NCI-H1436 (cell line): Measurements from ENCODE around the gene OMD.
A peak's percentile ranks its signal among the peaks of the same experiment; 100 is the strongest.

Source experiments
- DNase-seq: peaks from one replicate; lab custom pipeline; 2025; lab: John Stamatoyannopoulos, UW

OMD gene, protein sequence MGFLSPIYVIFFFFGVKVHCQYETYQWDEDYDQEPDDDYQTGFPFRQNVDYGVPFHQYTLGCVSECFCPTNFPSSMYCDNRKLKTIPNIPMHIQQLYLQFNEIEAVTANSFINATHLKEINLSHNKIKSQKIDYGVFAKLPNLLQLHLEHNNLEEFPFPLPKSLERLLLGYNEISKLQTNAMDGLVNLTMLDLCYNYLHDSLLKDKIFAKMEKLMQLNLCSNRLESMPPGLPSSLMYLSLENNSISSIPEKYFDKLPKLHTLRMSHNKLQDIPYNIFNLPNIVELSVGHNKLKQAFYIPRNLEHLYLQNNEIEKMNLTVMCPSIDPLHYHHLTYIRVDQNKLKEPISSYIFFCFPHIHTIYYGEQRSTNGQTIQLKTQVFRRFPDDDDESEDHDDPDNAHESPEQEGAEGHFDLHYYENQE

DNA sequence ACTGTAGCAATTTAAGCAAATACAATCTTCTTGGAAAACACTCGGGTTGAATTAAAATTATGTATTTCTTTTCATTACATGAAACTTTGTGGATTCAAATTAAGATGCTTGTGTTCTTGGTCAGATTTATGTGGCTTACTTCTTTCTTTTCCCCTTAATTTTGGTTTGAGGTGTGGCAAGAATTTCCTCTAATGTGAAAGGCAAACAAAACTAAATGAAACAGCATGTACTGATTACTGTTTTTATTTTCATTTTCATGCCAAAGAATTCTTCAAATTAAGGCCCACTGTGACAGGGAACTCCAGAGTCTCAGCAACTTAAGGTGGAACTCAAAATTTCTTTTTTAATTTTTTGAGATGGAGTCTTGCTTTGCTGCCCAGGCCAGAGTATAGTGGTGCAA, at the start of gene OMD:
Gene OMD, minus strand, starts transcription at position 132 of the 400 bp plus-strand sequence. CDS start 6,913 bp downstream, outside the sequence.
- DNase-seq: no peak

DNA sequence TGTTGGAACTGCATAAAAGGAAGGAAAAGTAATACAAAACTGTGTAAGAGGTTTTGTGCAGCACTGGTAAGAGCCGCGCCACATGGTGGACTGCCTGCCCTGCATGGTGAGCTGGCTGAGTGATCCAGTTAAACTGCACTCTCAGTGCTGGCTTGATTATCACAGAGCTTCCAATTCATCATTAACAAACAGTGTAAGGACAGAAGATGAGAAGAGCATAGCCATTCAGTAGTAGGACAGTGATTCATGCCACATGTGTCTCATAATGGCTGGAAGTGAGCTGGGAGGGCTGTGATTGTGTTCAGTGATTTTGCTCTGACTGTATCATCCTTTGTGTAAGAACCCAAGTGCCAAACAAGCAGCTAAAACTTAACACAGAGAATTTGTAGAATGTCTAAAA, 43.9 kb upstream of the OMD start:
- DNase-seq: no peak

DNA sequence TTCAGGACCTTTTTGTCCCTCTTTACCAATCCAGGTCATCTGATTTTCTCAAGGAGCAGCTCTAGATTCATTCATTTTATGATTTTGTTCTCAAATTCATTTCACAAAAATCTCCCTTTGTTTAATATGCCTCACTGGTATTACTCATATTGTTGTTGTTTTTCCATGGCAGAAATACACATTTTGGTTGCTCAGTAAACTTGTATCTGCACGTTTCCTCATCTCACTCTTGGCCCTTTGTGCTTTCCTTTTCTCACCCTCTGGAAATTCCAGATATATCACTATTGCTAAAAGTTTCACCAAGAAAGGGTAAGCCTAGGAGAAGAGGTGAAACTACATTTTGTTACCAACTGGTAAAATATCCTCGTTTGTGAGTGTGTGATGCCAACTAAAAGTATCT, 43.2 kb upstream of the OMD start:
- DNase-seq: no peak

DNA sequence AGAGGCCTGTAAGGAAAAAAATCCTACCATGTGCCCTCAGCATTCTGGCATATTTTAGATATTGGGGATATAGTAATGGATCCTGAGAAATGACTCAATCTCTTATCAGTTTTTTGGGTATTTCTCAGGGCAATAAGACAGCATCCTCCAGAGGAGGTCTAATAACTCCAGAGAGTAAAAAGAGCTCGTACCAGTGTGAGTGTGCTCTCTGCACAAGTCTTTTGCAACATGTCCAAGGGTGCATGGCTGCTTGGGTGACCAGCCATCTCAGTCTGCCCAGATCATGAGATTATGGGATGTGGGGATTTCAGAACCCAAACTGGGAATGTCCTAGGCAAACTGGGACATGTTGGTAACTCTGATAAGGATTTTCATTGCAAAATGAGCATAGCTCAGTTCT, 42.8 kb upstream of the OMD start:
- DNase-seq: no peak

DNA sequence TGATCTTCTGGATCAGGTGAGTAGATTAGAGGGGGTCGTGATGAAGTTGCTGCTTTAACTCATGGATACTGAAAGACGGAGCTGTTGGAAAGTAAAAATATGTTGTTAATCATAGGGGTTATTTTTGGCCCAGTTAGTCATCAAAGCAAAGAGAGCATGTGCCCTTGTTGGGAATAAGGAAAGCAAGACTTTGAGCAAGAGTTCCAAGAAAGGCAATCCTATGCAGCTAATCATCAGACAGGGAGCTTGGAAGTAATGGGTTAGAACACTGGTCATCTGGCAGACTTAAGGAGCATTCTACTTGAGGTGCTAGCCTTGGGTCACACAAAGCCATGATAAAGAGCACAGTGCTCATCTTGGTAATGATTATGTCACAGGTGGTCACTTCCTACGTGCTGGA, 39.7 kb upstream of the OMD start:
- DNase-seq: no peak

DNA sequence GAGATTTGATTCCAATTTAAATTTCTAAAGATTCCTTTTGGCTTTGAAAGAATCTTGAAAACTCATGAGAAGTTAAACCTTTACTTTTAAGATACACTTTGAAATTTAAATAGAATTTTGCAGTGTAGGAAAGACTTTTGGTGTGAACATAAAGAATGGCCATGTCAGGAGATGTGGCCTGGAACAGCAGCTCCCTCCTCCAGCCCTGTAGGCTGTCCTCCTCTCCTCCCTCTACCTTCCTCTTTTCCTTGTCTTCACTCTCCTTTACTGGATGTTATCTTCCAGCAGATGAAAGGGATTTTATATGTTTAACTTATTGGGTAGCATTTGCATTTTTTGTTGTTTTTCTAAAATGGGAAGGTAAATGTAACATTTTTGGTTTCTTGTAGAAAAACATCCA, 39.1 kb upstream of the OMD start:
- DNase-seq: no peak

DNA sequence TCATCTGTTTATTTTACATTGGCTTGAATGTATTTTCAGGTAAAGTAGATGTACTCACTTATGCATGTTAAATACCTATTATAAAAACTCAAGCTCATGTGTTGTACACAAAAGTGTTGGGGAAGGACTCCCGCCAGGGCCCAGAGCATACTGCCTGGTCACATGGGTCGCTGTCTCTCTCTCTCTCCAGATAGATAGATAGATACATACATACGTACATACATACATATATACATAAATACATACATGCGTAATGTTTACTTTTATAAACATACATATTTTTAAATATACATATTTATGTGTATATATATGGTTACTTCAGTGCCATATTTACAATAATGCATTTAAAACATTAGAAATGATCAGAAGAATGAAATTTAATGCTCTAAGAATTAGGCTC, 33.3 kb upstream of the OMD start:
- no peak for DNase-seq

DNA sequence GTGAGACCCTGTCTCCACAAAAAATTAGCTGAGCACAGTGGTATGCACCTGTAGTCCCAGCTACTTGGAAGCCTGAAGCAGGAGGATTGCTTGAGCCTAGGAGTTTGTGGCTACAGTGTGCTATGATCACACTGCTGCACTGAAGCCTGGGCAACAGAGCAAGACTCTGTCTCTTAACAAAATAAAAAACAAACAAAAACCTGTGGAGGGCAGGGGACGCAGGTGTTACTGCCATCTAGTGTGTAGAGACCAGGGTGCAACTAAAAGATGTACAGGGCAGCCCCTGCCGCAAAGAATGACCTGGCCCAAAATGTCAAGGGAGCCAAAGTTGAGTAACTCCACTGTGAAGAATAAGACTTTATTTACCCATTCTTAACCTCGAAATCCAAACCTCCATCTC, 30.9 kb upstream of the OMD start:
- no peak for DNase-seq

DNA sequence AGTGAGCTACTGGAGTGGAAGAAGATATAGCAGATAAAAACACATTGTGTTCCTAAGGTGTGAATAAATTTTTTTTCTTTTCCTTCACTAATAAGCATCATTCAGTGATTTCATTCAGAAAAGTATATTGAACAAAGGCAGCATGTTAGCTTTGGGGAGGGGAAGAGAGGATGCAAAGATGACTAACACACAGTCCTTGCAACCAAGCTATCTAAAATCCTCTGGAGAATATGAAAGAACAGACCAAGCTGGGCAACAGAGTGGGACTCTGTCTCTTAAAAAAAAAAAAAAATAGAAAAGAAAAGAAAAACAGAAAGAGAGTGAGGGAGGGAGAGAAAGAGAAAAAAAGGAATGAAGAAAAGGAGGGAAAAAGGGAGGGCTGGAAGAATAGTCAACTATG, 22.3 kb upstream of the OMD start:
- DNase-seq: no peak

DNA sequence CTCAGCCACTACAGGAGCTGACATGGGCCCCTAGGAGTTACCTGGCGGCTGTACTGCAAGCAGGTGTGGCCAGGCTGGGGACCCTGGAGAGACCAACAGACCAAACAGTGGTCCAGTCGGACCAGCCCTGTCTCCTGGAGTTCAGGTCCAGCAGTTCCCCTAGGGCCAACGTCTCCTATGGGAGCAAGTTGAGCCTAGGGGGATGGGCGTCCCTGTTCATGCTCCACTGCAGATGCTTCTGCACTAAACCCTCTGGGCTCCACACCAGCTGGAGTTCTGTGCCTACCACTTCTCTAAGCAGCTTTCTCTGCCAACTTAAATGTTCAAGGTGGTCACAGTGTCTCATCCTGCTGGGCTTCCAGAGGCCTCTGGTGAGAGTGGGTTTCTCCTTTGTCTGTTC, 20.6 kb upstream of the OMD start:
- no peak for DNase-seq

DNA sequence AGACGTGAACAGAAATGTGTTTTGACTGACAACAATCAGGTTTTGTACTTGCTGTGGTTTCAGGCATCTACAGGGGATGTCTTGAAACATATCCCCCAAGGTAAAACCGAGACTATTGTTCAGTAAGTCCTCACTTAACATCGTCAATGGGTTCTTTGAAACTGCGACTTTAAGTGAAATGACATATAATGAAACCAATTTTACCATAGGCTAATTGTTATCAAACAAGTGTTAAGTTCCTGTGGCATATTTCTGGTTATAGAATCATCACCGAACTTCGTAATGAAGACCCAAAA, 16.4 kb upstream of the OMD start:
- no peak for DNase-seq

DNA sequence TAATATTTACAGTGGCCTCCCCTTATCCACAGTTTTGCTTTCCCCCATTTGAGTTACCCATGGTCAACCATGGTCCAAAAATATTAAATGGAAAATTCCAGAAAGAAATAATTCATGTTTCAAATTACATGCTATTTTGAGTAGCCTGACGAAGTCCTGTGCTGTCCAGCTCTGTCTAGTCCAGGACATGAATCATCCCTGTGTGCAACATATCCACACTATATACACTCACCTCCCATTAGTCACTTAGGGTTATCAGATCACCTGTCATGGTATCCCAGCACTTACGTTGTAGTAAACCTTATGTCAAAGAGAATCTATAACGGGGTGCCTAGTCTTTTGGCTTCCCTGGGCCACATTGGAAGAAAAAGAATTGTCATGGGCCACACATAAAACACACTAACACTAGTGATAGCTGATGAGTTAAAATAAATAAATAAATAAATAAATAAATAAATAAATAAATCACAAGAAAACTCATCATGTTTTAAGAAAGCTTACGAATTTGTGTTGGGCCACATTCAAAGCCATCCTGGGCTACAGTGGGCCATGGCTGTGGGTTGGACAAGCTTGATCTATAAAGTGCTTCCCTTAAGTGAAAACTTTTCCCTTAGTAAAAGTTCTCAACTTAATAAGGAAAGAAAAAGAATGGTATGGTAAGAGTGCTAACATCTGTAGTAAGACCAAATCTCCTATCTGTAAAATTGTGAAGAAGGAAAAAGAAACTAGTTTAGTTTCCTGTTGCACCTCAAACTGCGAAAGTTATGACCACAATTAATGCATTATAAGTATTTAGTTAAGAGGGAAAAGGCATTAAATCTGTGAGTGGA, 15.9 kb upstream of the OMD start:
- DNase-seq: no peak

DNA sequence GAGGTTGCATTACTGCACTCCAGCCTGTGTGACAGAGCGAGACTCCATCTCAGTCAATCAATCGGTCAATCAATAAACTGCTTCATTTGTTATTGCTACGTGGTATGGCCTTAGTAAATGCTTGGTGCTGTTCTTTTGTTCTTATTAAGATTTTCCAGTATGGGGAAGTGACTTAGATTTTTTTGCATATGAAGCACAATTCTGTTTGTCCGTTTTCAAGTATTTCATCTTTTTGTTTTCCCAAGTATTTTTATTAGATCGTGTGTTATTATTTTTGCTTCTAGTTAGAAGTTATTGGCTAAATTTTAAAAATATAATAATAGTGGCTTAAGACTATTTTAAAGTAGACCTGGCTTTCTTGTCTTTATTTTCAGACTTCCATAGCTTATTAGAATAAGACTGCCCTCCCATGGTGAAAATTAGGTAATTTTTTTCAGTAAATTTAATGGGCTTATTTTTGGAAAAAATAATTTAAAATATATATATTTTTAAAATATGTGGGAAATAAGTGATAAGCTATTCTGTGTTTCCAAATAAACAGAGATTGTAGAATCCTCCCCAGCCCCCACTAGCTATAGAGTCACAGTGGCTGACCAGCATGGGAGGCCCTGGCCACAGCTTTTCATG, 14.7 kb upstream of the OMD start:
- DNase-seq: no peak

DNA sequence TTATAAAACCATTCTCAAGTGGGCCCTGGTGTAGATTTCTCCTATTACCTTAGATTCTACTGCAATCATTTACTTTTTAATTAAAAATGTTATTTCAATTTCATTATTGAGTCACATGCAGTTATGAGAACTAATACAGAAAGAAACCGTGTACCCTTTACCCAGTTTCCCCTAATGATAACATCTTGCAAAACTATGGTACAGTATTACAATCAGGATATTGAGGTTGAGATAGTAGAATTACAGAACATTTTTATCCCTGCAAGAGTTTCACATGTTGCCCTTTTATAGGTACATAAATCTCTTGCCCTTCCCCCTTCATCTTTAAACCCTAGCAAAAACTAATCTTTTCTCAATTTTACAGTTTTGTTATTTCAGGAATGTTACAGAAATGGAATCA, 11.0 kb upstream of the OMD start:
- no peak for DNase-seq

DNA sequence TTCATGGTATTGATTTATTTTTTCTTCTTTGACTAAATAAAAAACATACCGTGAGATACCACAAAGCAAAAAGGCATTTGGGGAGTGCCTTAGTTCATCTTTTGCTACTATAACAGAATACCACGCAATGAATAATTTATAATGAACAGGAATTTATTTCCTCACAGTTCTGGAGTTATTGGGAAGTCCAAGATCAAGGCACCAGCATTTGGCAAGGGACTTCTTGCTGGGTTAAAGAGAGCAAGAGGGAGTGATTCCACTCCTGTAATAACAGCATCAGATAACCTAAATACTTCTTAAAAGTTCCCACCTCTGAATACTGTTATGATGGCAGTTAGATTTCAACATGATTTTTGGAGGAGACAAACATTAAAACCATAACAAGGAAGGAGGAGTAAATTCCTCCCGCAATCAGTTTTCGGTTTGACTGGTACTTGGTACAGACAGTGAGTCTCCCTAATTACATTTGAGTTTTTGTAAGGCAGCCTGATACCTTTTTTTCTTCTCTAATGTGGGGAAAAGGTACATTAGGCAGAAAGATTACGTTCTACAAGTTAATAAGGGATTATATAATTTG, 8.8 kb upstream of the OMD start:
- DNase-seq: no peak

DNA sequence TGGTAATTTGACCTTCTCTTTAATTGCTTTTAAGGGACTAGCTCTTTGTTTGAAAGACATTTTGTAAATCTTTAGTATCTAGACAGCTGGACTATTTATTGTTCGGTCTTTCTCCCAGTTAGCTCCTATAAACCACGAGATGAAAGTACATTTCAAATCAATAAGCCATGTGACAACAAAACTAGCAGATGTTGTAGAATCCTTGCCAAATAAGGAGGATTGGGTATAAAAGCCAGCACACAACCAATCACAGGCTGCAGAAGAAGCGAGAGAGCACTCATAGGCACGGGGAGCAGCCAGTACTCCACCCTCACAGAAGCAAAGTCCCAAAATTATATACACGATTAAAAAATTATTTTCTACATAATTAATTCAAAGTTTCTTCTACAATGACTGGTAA, 8.1 kb upstream of the OMD start:
- DNase-seq: no peak

DNA sequence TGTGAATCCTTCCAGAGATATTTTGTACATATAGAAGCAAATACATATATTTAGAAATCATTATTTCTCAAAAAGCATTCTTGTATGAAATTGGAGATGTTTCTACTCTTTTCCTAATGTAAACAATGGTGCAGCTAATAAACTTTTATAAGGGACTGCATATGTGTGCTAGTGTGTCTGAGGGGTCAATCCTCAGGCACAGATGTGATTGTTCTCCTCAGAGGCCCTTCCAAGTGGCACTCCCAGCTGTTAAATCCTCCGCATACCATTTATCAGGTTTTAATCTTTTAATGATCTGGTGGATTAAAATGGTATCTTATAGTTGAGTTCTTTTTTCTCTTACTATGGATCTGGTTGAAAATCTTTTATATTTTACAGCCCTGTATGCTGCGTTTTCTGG, 5.6 kb upstream of the OMD start:
- no peak for DNase-seq

DNA sequence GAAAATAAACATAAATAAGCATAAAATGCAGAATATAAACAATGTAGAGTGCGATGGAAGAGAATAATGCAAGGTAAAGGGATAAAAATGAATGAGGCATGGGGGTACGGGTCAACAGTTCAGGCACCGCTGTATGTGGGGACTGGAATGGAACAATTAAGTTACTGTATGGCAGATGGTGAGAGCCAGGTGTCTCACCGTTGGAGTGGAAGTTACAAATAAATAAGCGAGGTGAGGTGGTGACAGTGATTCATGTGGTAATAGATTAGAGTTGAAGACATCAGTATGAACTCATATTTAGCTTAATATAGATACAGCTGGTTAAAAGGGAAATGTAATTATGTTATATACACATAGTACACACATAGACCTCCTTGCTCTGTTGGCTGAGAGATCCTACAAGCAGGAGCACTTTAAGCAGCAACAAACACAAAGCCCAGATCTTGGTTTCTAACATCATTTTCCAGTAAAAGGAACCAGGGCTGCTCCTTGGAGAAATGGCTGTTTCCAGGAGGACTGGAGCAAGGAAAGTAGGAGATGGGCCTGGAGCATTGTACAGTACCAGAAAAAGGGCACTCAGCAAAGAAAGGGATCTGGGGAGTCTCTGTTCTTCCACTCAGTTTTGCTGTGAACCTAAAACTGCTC, 2.4 kb upstream of the OMD start:
- peak; percentile 77 for DNase-seq

DNA sequence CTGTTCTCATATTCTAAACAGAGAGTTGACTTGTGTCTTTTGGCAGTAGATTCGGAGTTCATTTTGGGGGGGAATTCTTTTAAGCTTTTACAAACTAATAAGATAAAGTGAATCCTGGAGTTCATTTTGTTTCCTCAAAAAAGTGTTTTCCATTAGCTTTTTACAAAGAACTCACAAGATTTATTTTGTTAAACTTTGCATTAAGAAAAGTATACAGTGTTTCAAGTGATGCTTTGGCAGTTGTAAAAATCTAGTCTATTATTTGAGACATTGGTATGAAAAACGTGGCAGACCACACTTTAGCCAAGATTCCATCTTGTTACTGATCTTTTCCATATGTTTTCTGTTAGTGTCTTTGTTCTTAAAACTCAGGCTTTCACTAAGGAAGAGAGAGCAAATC, 1.2 kb upstream of the OMD start:
- no peak for DNase-seq

DNA sequence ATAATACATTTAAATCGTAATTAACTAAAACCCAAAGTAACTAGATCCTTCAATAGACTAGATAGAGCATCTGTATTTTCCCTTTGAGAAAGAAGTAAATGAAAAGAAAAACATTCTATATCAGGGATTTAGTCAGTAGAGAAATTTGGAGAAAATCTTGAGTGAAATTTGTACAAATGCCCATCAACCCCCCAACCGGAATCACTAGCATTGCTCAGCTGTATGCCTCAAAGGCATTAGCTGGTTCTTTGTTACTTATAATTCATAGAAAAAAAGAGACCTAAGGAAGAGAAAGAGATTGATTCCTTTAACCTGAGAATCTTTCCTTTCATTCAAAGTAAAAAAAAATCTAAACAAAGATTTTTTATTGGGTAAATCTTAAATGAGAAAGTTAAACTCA, 659 bp downstream of the OMD start:
- no peak for DNase-seq

DNA sequence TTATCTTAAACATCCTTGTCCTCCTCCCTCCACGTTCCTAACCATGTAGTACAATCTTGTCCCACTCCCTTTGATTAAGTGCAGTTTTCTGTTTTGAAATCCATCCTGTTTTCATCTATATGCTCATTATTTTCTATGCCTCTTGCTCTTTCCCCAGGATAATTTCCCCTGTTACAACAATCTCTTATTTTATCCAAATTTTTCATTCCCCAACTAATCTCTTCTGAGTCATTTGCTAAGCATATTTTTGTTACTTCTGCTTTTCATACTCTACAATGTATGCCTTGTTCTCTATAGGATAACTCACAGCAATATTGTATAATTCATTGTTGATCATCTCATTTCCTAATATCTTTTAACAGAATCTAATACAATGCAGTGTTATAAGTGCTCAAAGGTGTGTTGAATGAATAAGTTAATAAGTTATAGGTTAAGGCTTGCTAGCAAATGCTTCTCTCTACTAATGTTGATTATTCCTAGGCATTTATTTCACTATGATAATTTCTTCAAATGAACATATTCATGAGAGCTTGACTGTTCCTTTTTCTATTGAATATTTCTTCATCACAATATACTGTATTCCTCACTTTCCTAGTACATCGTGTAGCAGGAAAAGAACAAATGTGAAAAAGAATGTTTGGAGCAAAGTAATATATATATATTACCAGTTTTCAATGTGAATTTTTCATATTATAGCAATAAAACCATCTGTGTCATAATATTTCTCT, 1.5 kb downstream of the OMD start:
- no peak for DNase-seq

DNA sequence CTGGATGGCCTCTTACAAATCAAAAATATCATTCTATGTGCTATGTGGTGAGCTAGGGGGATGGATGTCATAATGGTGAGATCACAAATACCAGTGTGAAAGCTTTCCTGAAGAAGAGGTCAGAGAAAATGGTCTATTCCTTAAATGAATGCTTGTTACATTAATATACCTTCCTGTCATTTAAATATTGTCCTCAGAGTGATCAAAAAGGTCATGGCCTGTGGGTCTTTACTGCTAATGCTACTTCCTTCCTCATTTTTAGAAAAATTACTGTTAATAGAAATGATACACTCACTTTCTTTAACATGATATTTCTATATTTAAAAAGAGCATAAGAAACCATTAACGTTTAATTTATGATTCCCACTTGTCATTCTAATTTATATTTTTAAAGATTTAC, 9.7 kb downstream of the OMD start:
- no peak for DNase-seq
